SK-N-MC (cell line): ENCODE measurements around the gene ZNF423.

ENCODE experiments used
- EZH2 ChIP-seq: fragments of 200-600 bp; sonication (generic); IDR thresholded peaks from one replicate; pipeline ENCODE4 v1.6.1; 2017; ENCODE audit warnings: antibody characterized with exemption
- POLR2AphosphoS5 ChIP-seq: IDR thresholded peaks from 2 replicates; pipeline ENCODE4 v1.6.1; 2012; ENCODE audit warnings: mild to moderate bottlenecking, low read depth, low read length, borderline replicate concordance

DNA sequence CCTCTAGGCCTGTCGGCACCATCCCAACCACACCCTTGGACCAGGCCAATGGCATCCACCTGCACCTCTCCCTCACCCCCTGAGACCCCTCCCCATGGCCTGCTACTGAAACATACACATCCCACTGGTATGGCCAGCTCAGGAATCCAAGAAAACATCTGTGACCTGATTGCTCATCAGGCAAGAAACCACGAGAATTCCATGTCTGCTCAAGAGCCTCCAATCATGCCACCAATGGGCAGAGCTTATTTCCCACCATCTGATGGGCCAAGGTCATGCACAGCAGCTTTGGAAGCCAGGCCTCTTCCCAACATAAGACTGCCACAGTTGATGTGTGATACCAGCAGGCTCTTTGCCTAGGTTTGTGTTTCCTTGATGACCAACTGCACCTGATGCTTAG, 292.2 kb downstream of the ZNF423 start:
- TF ChIP-seq EZH2 (no peak), POLR2AphosphoS5 (no peak)
